KBM-7 (cell line): ENCODE results near the gene ADGB.
"Not testable (repeated sequence)": the region's sequence is repeated elsewhere in the genome, so short reads cannot be mapped to it uniquely, and the experiment has no call there.

ENCODE experiments used
- DNase-seq: peaks from one replicate; pipeline ENCODE4 v3.0.0-alpha.2; 2015
- in situ Hi-C: fragments of 300-500 bp; cut with MboI; formaldehyde crosslinking; loops from 2 replicates; pipeline ENCODE4 v1.14.3; 2020; ENCODE audit warnings: low sequenced_read_pairs, low pct_unique_long_range_greater_than_20kb, mixed read lengths

The ADGB gene

GRCh38 chr6:146805546-146806325 is 207.0 kb downstream of the ADGB start:
- no peak for DNase-seq
- in situ Hi-C loops = no loop called here

- in situ Hi-C loops, DNase-seq: not testable (repeated sequence)
Observed at GRCh38 chr6:146809014-146809413, 210.2 kb downstream of the ADGB start.

- in situ Hi-C loops, DNase-seq: not testable (repeated sequence)
Observed at GRCh38 chr6:146812811-146813321, 214.1 kb downstream of the ADGB start.

GRCh38 chr6:146813554-146813953 is 214.8 kb downstream of the ADGB start:
- no peak for DNase-seq
- in situ Hi-C loops = no loop called here

- DNase-seq = peak; percentile 7
- in situ Hi-C loops = no loop called here
Observed at GRCh38 chr6:146814148-146814750, 215.5 kb downstream of the ADGB start.

GRCh38 chr6:146815511-146816462 is 217.0 kb downstream of the ADGB start:
- in situ Hi-C loops, DNase-seq: not testable (repeated sequence)

- in situ Hi-C loops = no loop called here
- DNase-seq = no peak
Observed at GRCh38 chr6:146819596-146820320, 221.0 kb downstream of the ADGB start.

GRCh38 chr6:146827216-146827928 is 228.6 kb downstream of the ADGB start:
- in situ Hi-C loops = no loop called here

GRCh38 chr6:146829792-146830565 is 231.2 kb downstream of the ADGB start:
- DNase-seq = no peak
- in situ Hi-C loops = no loop called here

More at GRCh38 chr6:146827216-146827928, 228.6 kb downstream of the ADGB start:
- DNase-seq = no peak

GRCh38 chr6:146833157-146833556 is 234.4 kb downstream of the ADGB start:
- in situ Hi-C loops = no loop called here
- no peak for DNase-seq

GRCh38 chr6:146840216-146840615 is 241.4 kb downstream of the ADGB start:
- DNase-seq = no peak
- in situ Hi-C loops = no loop called here

GRCh38 chr6:146840641-146841040 is 241.9 kb downstream of the ADGB start:
- DNase-seq = no peak
- in situ Hi-C loops = no loop called here

GRCh38 chr6:146847426-146847825 is 248.7 kb downstream of the ADGB start:
- no peak for DNase-seq
- in situ Hi-C loops = no loop called here

- in situ Hi-C loops = no loop called here
- no peak for DNase-seq
Observed at GRCh38 chr6:146850238-146850896, 251.6 kb downstream of the ADGB start.

- in situ Hi-C loops = no loop called here
Observed at GRCh38 chr6:146850981-146851380, 252.2 kb downstream of the ADGB start.

GRCh38 chr6:146851837-146852236 is 253.1 kb downstream of the ADGB start:
- in situ Hi-C loops = no loop called here
- DNase-seq = no peak

More at GRCh38 chr6:146850981-146851380, 252.2 kb downstream of the ADGB start:
- no peak for DNase-seq
